HT1080 (cell line): ENCODE measurements around the gene PTPRK. TPM values are rescaled to one million over a fixed set of nuclear protein-coding genes. Genes with fewer than 3 reads are reported as not detected.
"Not testable (repeated sequence)": the region's sequence is repeated elsewhere in the genome, so short reads cannot be mapped to it uniquely, and the experiment has no call there.

ENCODE experiments used
- DNase-seq: peaks from one replicate; pipeline ENCODE4 v3.0.0-alpha.2; 2015; ENCODE audit warnings: low read depth
- total RNA-seq: library from RNA; depleted of rRNA; stranded (reverse); fragments of >200 nt; shearing (Covaris generic); gene quantifications from 2 replicates; pipeline ENCODE4 v1.2.3, GENCODE V29; 2014

Gene PTPRK
- total RNA-seq, 1 experiment from 2014 or later, result 102 TPM

GRCh38 chr6:128032042-128032441 lies 488.4 kb downstream of the PTPRK start:
- no peak for DNase-seq

GRCh38 chr6:128029826-128030225 lies 490.6 kb downstream of the PTPRK start:
- DNase-seq, result no peak

- no peak for DNase-seq
Measured at GRCh38 chr6:128028183-128028582, 492.2 kb downstream of the PTPRK start.

- DNase-seq, result no peak
Measured at GRCh38 chr6:128025478-128025877, 494.9 kb downstream of the PTPRK start.

GRCh38 chr6:128024969-128025368 lies 495.4 kb downstream of the PTPRK start:
- no peak for DNase-seq

- no peak for DNase-seq
Measured at GRCh38 chr6:128024046-128024445, 496.4 kb downstream of the PTPRK start.

GRCh38 chr6:128018821-128019220 lies 501.6 kb downstream of the PTPRK start:
- no peak for DNase-seq

- DNase-seq, result no peak
Measured at GRCh38 chr6:128017288-128017687, 503.1 kb downstream of the PTPRK start.

GRCh38 chr6:128007658-128008057 lies 512.7 kb downstream of the PTPRK start:
- DNase-seq, result no peak

- peak; percentile 23 for DNase-seq
Measured at GRCh38 chr6:128005009-128005408, 515.4 kb downstream of the PTPRK start.

GRCh38 chr6:128000363-128000762 lies 520.0 kb downstream of the PTPRK start:
- DNase-seq, result no peak

- no peak for DNase-seq
Measured at GRCh38 chr6:127998985-127999384, 521.4 kb downstream of the PTPRK start.

- no peak for DNase-seq
Measured at GRCh38 chr6:127997496-127998164, 522.8 kb downstream of the PTPRK start.

GRCh38 chr6:127996925-127997324 lies 523.5 kb downstream of the PTPRK start:
- DNase-seq, result no peak

- DNase-seq, result no peak
Measured at GRCh38 chr6:127992144-127992543, 528.3 kb downstream of the PTPRK start.

GRCh38 chr6:127990074-127990473 lies 530.3 kb downstream of the PTPRK start:
- no peak for DNase-seq

GRCh38 chr6:127980996-127981395 lies 539.4 kb downstream of the PTPRK start:
- DNase-seq, result no peak

- DNase-seq, result not testable (repeated sequence)
Measured at GRCh38 chr6:127978185-127978584, 542.2 kb downstream of the PTPRK start.

GRCh38 chr6:127976796-127977195 lies 543.6 kb downstream of the PTPRK start:
- no peak for DNase-seq

- no peak for DNase-seq
Measured at GRCh38 chr6:127976111-127976510, 544.3 kb downstream of the PTPRK start.

- DNase-seq, result no peak
Measured at GRCh38 chr6:127972815-127973214, 547.6 kb downstream of the PTPRK start.

- peak; percentile 87 for DNase-seq
Measured at GRCh38 chr6:127971945-127972391, 548.4 kb downstream of the PTPRK start.

- no peak for DNase-seq
Measured at GRCh38 chr6:127971386-127971785, 549.0 kb downstream of the PTPRK start.

- no peak for DNase-seq
Measured at GRCh38 chr6:127969701-127970100, 550.7 kb downstream of the PTPRK start.
